ENCODE results near the gene CYCS.
"Not testable (repeated sequence)": the region's sequence is repeated elsewhere in the genome, so short reads cannot be mapped to it uniquely, and the experiment has no call there.

GRCh38 chr7:25159983-25160596, 35.0 kb upstream of the CYCS start:
- TF ChIP-seq CTCF (IDR thresholded peaks at IDR 0.05 in 4 of 5, conservative IDR thresholded peaks at IDR 0.05 in 1 of 5) = peak in 3 of 5 experiments; percentile 9 to 71 (median 48)
- TF ChIP-seq POLR2A (IDR thresholded peaks at IDR 0.05) = not testable (repeated sequence)

All from gastrocnemius medialis (tissue), 4 donors.